Lower leg skin (tissue), 4 donors: ENCODE measurements around the gene ZBTB24. TPM values are rescaled to one million over a fixed set of nuclear protein-coding genes. Genes with fewer than 3 reads are reported as not detected.
"Not testable (repeated sequence)": the region's sequence is repeated elsewhere in the genome, so short reads cannot be mapped to it uniquely, and the experiment has no call there.

Experiments
- DNase-seq, 2 donors: peaks; one replicate each; pipeline ENCODE4 v3.0.0-alpha.2; 2019; ENCODE audit warnings: low spot score in 2 of 2
- H3K4me3 ChIP-seq: fragments of 200-600 bp; sonication (generic); 2 replicates; pipeline ENCODE4 v1.5.1; 2017; ENCODE audit warnings: mild to moderate bottlenecking, low read depth; ENCODE audit not compliant: poor library complexity, severe bottlenecking
- CTCF ChIP-seq, 3 donors: fragments of 450-650 bp; IDR thresholded peaks; one replicate each; pipeline ENCODE4 v1.5.1; 2016; ENCODE audit warnings: antibody characterized with exemption in 3 of 3, mild to moderate bottlenecking in 3 of 3, moderate library complexity in 2 of 3
- POLR2A ChIP-seq, 2 donors: fragments of 450-650 bp; IDR thresholded peaks; one replicate each; pipeline ENCODE4 v1.6.1; 2016 to 2017; ENCODE audit warnings: antibody characterized with exemption in 2 of 2, mild to moderate bottlenecking in 1 of 2, moderate library complexity in 1 of 2
- WGBS, 2 donors: methylation state at CpG; one replicate each; pipeline ENCODE4 v1.1.5; 2018; 5-methylcytosine and 5-hydroxymethylcytosine counted together
- intact Hi-C: fragments of 100-400 bp; cut with DNase I; formaldehyde crosslinking; loops from one replicate; pipeline ENCODE4 v1.15.0; 2023; ENCODE audit warnings: low total_unique reads
- total RNA-seq, 4 donors: library from RNA; depleted of rRNA; stranded (reverse); fragments of >200 nt; gene quantifications; one replicate each; pipeline ENCODE4 v1.1.0, GENCODE V29; 2016

ZBTB24 gene
- total RNA-seq, 4 donors from 2014 or later = 8.4 to 11.8 (median 10.1) TPM

- intact Hi-C loops = no loop called here
- WGBS, 2 donors = 79 to 84% methylated on average over 7 of the region's 7 CpGs
- no peak for TF ChIP-seq POLR2A (IDR thresholded peaks at IDR 0.05)
- no peak for TF ChIP-seq CTCF (IDR thresholded peaks at IDR 0.05)
- H3K4me3 ChIP-seq = no peak overlapping the region
- DNase-seq = peak in 1 of 2 donors; percentile 80
Observed at GRCh38 chr6:109465772-109466171, 17.2 kb downstream of the ZBTB24 start.

- intact Hi-C loops = no loop called here
- TF ChIP-seq CTCF (IDR thresholded peaks at IDR 0.05) = no peak
- H3K4me3 ChIP-seq = no peak overlapping the region
- WGBS, 2 donors = 57 to 73% methylated on average over 1 of the region's 1 CpG
- DNase-seq = peak in 1 of 2 donors; percentile 15
Observed at GRCh38 chr6:109461733-109462526, 21.1 kb downstream of the ZBTB24 start.

GRCh38 chr6:109461205-109461604 lies 21.8 kb downstream of the ZBTB24 start:
- 94 to 97% methylated on average over 1 of the region's 1 CpG for WGBS, 2 donors
- intact Hi-C loops = not testable (repeated sequence)

GRCh38 chr6:109460161-109460829 lies 22.7 kb downstream of the ZBTB24 start:
- H3K4me3 ChIP-seq = no peak overlapping the region
- DNase-seq = no peak
- intact Hi-C loops = no loop called here
- 92 to 94% methylated on average over 3 of the region's 3 CpGs for WGBS, 2 donors
- TF ChIP-seq CTCF (IDR thresholded peaks at IDR 0.05) (no peak), POLR2A (IDR thresholded peaks at IDR 0.05) (no peak)

More at GRCh38 chr6:109461205-109461604, 21.8 kb downstream of the ZBTB24 start:
- peak in 1 of 2 donors; percentile 1 for DNase-seq
- H3K4me3 ChIP-seq = not testable (repeated sequence)

- no peak for DNase-seq
- WGBS, 2 donors = 78 to 82% methylated on average over 5 of the region's 5 CpGs
- intact Hi-C loops = no loop called here
Observed at GRCh38 chr6:109458774-109459531, 24.1 kb downstream of the ZBTB24 start.

More at GRCh38 chr6:109458774-109459531, 24.1 kb downstream of the ZBTB24 start:
- H3K4me3 ChIP-seq = no peak overlapping the region
- TF ChIP-seq CTCF (IDR thresholded peaks at IDR 0.05) (no peak), POLR2A (IDR thresholded peaks at IDR 0.05) (no peak)
